Heart right ventricle (tissue), 16 donors: ENCODE data around the gene PFDN6. TPM values are rescaled to one million over a fixed set of nuclear protein-coding genes. Genes with fewer than 3 reads are reported as not detected.

Source experiments
- ATAC-seq, 8 donors: fragments of 200-7000 bp; cut with Tn5 transposase; one replicate each; pipeline ENCODE4 v1.9.1; 2020; ENCODE audit warnings: mild to moderate bottlenecking in 8 of 8, moderate library complexity in 8 of 8, moderate number of reproducible peaks in 1 of 8
- DNase-seq, 2 donors: peaks; one replicate each; pipeline ENCODE4 v3.0.0-alpha.2; 2020
- H3K27ac ChIP-seq, 10 donors: fragments of 200-600 bp; sonication (generic) in 2 of 10; one replicate each; pipeline versions ENCODE4 v1.5.0 to v1.8.0; 2020 to 2022; ENCODE audit warnings: mild to moderate bottlenecking in 3 of 10
- H3K27me3 ChIP-seq, 7 donors: fragments of 200-600 bp; one replicate each; pipeline ENCODE4 v1.8.0; 2021 to 2022; ENCODE audit warnings: mild to moderate bottlenecking in 2 of 7
- H3K36me3 ChIP-seq, 9 donors: fragments of 200-600 bp; sonication (generic) in 1 of 9; one replicate each; pipeline versions ENCODE4 v1.5.0 to v1.8.0; 2020 to 2022; ENCODE audit warnings: mild to moderate bottlenecking in 2 of 9
- H3K4me1 ChIP-seq, 9 donors: fragments of 200-600 bp; sonication (generic) in 1 of 9; one replicate each; pipeline versions ENCODE4 v1.5.0 to v1.8.0; 2020 to 2022; ENCODE audit warnings: mild to moderate bottlenecking in 4 of 9
- H3K4me3 ChIP-seq, 10 donors: fragments of 200-600 bp; sonication (generic) in 2 of 10; one replicate each; pipeline versions ENCODE4 v1.5.0 to v1.8.0; 2020 to 2022; ENCODE audit warnings: mild to moderate bottlenecking in 7 of 10, moderate library complexity in 2 of 10
- H3K9me3 ChIP-seq, 11 donors: fragments of 200-600 bp in 10 of 11; sonication (generic) in 2 of 11; one replicate each; pipeline versions ENCODE4 v1.5.0 to v1.8.0; 2013 to 2022; ENCODE audit warnings: mild to moderate bottlenecking in 2 of 11, control low read depth in 1 of 11, moderate library complexity in 1 of 11
- WGBS, 2 donors: extraction: QIAGEN DNeasy Blood & Tissue Kit; methylation state at CpG; one replicate each; pipeline ENCODE4 v1.1.7; 2013; ENCODE audit warnings: inconsistent platforms in 1 of 2; 5-methylcytosine and 5-hydroxymethylcytosine counted together
- intact Hi-C, 10 donors: fragments of 100-400 bp; cut with DNase I; formaldehyde crosslinking; loops; one replicate each; pipeline versions ENCODE4 v1.11.1 to v1.14.2; 2022
- long read RNA-seq, 3 donors: library from polyadenylated mRNA; unstranded; transcript quantifications; one replicate each; pipeline ENCODE4 v2.0.0, GENCODE V29; 2020 to 2021
- polyA plus RNA-seq, 2 donors: library from polyadenylated mRNA; stranded (reverse); fragments of 200-250 nt; gene quantifications; one replicate each; pipeline ENCODE4 v1.2.3, GENCODE V29; 2013
- total RNA-seq, 10 donors: library from RNA; stranded (reverse); fragmentation: NEBNext Ultra II Directional in 3 of 10; extraction: Animal tissue kit (Norgen Biotek cat#: 25700) in 3 of 10; gene quantifications; one replicate each; pipeline versions ENCODE4 v1.2.1 to v1.2.4, GENCODE V29; 2021 to 2023
- TF ChIP-seq, protein P1 (sequence below), 9 donors: fragments of 200-600 bp; sonication (generic) in 2 of 9; IDR thresholded peaks; one replicate each; pipeline versions ENCODE4 v1.5.0 to v1.8.0; 2021 to 2022; ENCODE audit warnings: antibody characterized with exemption in 9 of 9, mild to moderate bottlenecking in 5 of 9, moderate library complexity in 1 of 9
- donor health status: Arrhythmogenic right ventricular cardiomyopathy.
- donor health status: ischemic (EF 13 %, LVEDD 7.1; RV severe dilation, severe dysfunction).
- donor health status: healthy with polysubstance abuse.
- donor health status: DM: no; HTN: yes; CAD: no.
- donor health status: DM: no; HTN: no; CAD: no.
- donor health status: ischemic (EF 25% LVEDD 6.9; RV normal size, moderate dysfunction).
- donor health status: ischemic (EF 25% LVEDD 5.7; RV mildly dilated, moderate dysfunction).
- donor health status: healthy.
- donor health status: DM: yes; HTN: yes; CAD: no.
- donor health status: Ischemic cardiomyopathy.
- donor health status: ischemic (EF 35%, LVEDD 5.7; RV mildly dilated, moderate dysfunction).
- donor health status: nonischemic (EF 11% LVEDD 7.7; RV severe dilation, severe dysfunction).
- donor health status: DM: yes; HTN: yes; CAD: no.
- donor health status: PGD.
- donor health status: ischemic (EF 29% LVEDD 5.4; RV normal size, mild dysfunction).
- donor health status: nonischemic (EF 23%, LVEDD 6.1; RV moderate dilation, normal function).

Gene PFDN6
- 10 to 100 TPM; 31.7 to 58.3 (median 40.2) TPM for total RNA-seq
- 100 to 1,000 TPM; 248 to 448 TPM for polyA plus RNA-seq
- long read RNA-seq, donor 1, partial matches to known transcripts: 3 of 3 reads
- long read RNA-seq, donor 1, other reads (novel, unspliced or antisense): 0 of 3 reads
- long read RNA-seq, donor 2, partial matches to known transcripts: 2 of 2 reads
- long read RNA-seq, donor 2, other reads (novel, unspliced or antisense): 0 of 2 reads
- long read RNA-seq, donor 3: 0 reads

DNA sequence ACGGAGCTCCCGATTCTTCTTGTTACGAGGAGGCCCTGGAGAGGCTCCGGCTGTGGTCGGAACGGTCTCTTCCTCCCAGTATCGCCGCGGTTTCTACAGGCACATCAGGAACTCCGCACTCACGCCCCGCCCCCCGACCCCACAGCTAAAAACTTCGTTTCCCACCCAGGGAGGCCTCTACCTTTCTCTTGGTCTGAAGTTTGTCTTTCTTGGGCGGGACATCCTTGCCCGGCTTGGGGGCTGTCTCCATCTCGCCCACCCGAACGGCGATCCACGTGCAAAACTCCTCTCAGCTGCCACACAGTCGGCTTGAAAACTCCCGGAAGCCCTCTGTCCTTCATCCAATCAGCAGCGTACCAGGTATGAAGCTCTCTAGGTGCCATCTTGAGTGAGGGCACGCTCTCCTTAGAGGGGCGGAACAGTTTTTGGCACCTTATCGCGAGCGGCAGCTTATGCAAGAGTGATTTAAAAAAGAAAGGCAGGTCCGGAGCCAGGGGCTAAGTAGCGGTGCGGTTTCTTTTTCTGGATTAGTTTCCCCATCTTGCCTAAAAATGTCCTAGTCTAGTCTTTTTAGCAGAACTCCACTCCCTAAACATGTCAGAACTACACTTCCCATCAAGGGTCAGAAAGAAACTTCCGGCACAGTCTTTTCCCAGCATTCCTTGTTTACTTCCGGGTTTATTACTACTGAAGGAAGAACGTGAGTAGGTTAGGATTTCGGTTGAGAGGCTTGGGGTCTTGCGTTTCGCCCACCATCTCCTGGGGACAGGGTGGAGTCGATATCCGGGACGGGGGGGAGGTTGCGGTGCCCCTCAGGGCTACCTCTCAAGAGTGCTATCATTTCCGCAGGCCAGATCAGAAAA, at the start of gene PFDN6, which contains the start of gene WDR46:
Gene PFDN6, plus strand, starts transcription at position 681 of the 863 bp plus-strand sequence. CDS start 256 bp downstream, outside the sequence.
Gene WDR46, minus strand, starts transcription at position 319 of the 863 bp plus-strand sequence. Its CDS starts 69 bp downstream, at position 250.
- DNase-seq: peak; percentile 57 to 90
- Histone ChIP-seq H3K4me3 (peak within 1 kb of the TSS; percentile 51 to 92 (median 77)), H3K27ac (peak within 1 kb of the TSS; percentile 57 to 89 (median 80)), H3K27me3 (no peaks in the 10 kb centered on the region), H3K4me1 (peaks cover 7 to 27% (median 21%) of the 10 kb centered on the region in 9 donors), H3K9me3 (no peaks in the 10 kb centered on the region), H3K36me3 (peaks cover 0 to 76% (median 25%) of the 10 kb centered on the region in 9 donors)
- peak; percentile 92 to 97 (median 96) for ATAC-seq
- 0% methylated on average over 43 of the region's 43 CpGs for WGBS, 2 donors
- TF ChIP-seq, protein P1, sequence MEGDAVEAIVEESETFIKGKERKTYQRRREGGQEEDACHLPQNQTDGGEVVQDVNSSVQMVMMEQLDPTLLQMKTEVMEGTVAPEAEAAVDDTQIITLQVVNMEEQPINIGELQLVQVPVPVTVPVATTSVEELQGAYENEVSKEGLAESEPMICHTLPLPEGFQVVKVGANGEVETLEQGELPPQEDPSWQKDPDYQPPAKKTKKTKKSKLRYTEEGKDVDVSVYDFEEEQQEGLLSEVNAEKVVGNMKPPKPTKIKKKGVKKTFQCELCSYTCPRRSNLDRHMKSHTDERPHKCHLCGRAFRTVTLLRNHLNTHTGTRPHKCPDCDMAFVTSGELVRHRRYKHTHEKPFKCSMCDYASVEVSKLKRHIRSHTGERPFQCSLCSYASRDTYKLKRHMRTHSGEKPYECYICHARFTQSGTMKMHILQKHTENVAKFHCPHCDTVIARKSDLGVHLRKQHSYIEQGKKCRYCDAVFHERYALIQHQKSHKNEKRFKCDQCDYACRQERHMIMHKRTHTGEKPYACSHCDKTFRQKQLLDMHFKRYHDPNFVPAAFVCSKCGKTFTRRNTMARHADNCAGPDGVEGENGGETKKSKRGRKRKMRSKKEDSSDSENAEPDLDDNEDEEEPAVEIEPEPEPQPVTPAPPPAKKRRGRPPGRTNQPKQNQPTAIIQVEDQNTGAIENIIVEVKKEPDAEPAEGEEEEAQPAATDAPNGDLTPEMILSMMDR (IDR thresholded peaks at IDR 0.05): no peak
- intact Hi-C loops: no loop called here

DNA sequence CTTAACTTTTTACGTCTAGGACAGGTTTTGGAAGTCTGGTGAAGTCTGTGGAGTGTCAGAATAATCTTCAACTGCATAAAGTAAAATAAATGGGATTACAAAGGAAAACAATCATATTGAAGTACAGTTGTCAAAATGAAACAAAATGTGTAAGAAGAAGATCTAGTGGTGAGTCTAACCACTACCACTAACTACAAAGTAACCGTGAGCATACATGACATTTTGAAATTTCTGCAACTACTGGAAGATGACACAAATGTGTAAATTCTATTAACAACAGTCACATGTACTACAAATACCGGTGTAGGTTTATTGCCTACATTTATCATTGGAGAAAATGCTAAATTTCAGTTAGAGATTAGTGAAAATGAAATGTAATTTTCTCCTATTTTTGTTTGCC, 47.4 kb upstream of the PFDN6 start:
- TF ChIP-seq, protein P1 (IDR thresholded peaks at IDR 0.05): no peak
- no peak for ATAC-seq
- Histone ChIP-seq H3K4me3 (no peak overlapping the region), H3K27me3 (peaks cover 0 to 43% (median 13%) of the 10 kb centered on the region in 7 donors), H3K36me3 (no peaks in the 10 kb centered on the region), H3K9me3 (no peaks in the 10 kb centered on the region), H3K4me1 (no peaks in the 10 kb centered on the region), H3K27ac (no peak overlapping the region)
- no peak for DNase-seq
- 61 to 70% methylated on average over 3 of the region's 3 CpGs for WGBS, 2 donors
- intact Hi-C loops: loop anchor here in 5 of 10 donors (10.0 kb wide), 4 partner anchors 127 to 307 kb away; partner anchors contain the start of gene HLA-DOA (in 1 of the 5)

DNA sequence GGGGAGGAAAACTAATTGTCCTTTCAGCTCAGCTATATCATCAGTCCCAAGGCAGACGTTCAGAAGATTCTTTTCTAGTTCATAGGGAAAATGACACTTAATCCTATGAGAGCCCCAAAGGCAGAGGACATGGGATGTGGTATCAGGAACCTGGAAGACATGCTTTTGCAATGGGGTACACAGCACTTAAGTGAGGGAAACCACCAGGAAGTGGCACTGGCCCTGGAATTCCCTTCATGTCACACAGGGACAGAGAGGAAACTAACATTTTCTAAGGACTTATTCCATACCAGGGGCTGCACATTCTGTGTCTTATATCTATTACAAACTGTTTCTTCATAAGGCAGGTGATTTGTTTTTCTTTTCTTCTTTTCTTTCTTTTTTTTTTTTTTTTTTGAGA, 45.9 kb upstream of the PFDN6 start:
- Histone ChIP-seq H3K27ac (no peak overlapping the region), H3K4me1 (peaks cover 0 to 9% (median 3%) of the 10 kb centered on the region in 9 donors), H3K9me3 (no peaks in the 10 kb centered on the region), H3K27me3 (peaks cover 0 to 43% (median 13%) of the 10 kb centered on the region in 7 donors), H3K36me3 (no peaks in the 10 kb centered on the region), H3K4me3 (no peak overlapping the region)
- WGBS, 2 donors: 41 to 46% methylated on average over 1 of the region's 1 CpG
- TF ChIP-seq, protein P1 (IDR thresholded peaks at IDR 0.05): no peak
- no peak for ATAC-seq
- intact Hi-C loops: loop anchor here in 5 of 10 donors (10.0 kb wide), 4 partner anchors 129 to 309 kb away; partner anchors contain the start of gene HLA-DOA (in 1 of the 5)
- no peak for DNase-seq
